HepG2 (cell line): ENCODE results near the gene CD68. TPM values are rescaled to one million over a fixed set of nuclear protein-coding genes. Genes with fewer than 3 reads are reported as not detected.

Experiments used
- ATAC-seq: fragments of 200-7000 bp; cut with Tn5 transposase; 3 replicates; pipeline ENCODE4 v1.9.1; 2020; ENCODE audit warnings: mild to moderate bottlenecking, moderate library complexity
- BruUV-seq: library from RNA; stranded (reverse); fragments of 400-500 nt; replicated peaks from 2 replicates; lab custom pipeline; 2021; lab: Mats Ljungman, UMichigan
- CTCF ChIA-PET: fragments of 300-600 bp; formaldehyde crosslinking; extraction: SDS; loops from one replicate; lab custom pipeline; 2021; ENCODE audit warnings: low total read pairs, inconsistent platforms, low intra/inter-chr PET ratio; lab: Yijun Ruan, JAX
- POLR2A ChIA-PET: fragments of 350-600 bp; sonication (Branson Sonifier 250); formaldehyde crosslinking; loops from one replicate; lab custom pipeline; 2020; ENCODE audit warnings: antibody characterized with exemption, inconsistent platforms; lab: Yijun Ruan, JAX
- DNase-seq: peaks from one replicate; pipeline ENCODE4 v3.0.0-alpha.2; 2015; ENCODE audit warnings: low spot score
- FAIRE-seq: peaks from 3 replicates; lab custom pipeline; 2011; peaks lifted over from hg19 to GRCh38; lab: Jason Lieb, UNC
- H2AFZ ChIP-seq: one replicate; pipeline ENCODE4 v1.6.1; 2011; ENCODE audit warnings: low read length, inconsistent platforms
- H3K27ac ChIP-seq: fragments of 300-600 bp; 3 replicates; pipeline ENCODE4 v1.8.0; 2011; ENCODE audit warnings: mixed run types, mild to moderate bottlenecking, mixed read lengths, low read length, inconsistent platforms; ENCODE audit not compliant: insufficient read depth; ENCODE audit errors: extremely low read length
- H3K27me3 ChIP-seq, 2 experiments: fragments of 200-600 bp in 1 of 2; 2 replicates in 1 of 2; 3 replicates in 1 of 2; pipeline versions ENCODE4 v1.6.0 to v1.8.0; 2011; ENCODE audit warnings: low read length in 2 of 2, mild to moderate bottlenecking in 2 of 2, moderate library complexity in 2 of 2, inconsistent platforms in 1 of 2; ENCODE audit not compliant: insufficient read depth in 2 of 2, control insufficient read depth in 1 of 2
- H3K36me3 ChIP-seq, 2 experiments: fragments of 200-600 bp in 1 of 2; replicated peaks in 1 of 2; 2 replicates in 1 of 2; 3 replicates in 1 of 2; pipeline versions ENCODE4 v1.5.1 to v1.8.0; 2011; ENCODE audit warnings: low read length in 2 of 2, inconsistent platforms in 1 of 2; ENCODE audit not compliant: insufficient read depth in 2 of 2, control insufficient read depth in 1 of 2
- H3K4me1 ChIP-seq: 2 replicates; pipeline ENCODE4 v1.5.1; 2012; ENCODE audit warnings: low read length, inconsistent platforms; ENCODE audit not compliant: insufficient read depth
- H3K4me2 ChIP-seq: 2 replicates; pipeline ENCODE4 v1.6.0; 2011; ENCODE audit warnings: low read depth, low read length, inconsistent platforms
- H3K4me3 ChIP-seq, 3 experiments: fragments of 200-600 bp in 1 of 3; sonication (generic), shearing (Covaris generic) in 1 of 3; replicated peaks in 1 of 3; 2 replicates each; pipeline ENCODE4 v1.5.1; 2011 to 2016; ENCODE audit warnings: low read length in 3 of 3, inconsistent platforms in 2 of 3, low read depth in 2 of 3, mild to moderate bottlenecking in 2 of 3, control low read depth in 1 of 3, mixed read lengths in 1 of 3; ENCODE audit not compliant: insufficient read depth in 1 of 3
- H3K79me2 ChIP-seq: one replicate; pipeline ENCODE4 v1.6.1; 2011; ENCODE audit warnings: low read length, inconsistent platforms; ENCODE audit not compliant: insufficient read depth
- H3K9ac ChIP-seq: 2 replicates; pipeline ENCODE4 v1.6.0; 2011; ENCODE audit warnings: mild to moderate bottlenecking, low read depth, low read length, inconsistent platforms; ENCODE audit not compliant: insufficient read depth
- H3K9me3 ChIP-seq: 2 replicates; pipeline ENCODE4 v1.5.1; 2012; ENCODE audit warnings: mild to moderate bottlenecking, low read length
- H4K20me1 ChIP-seq: 2 replicates; pipeline ENCODE4 v1.6.0; 2011; ENCODE audit warnings: inconsistent platforms, mild to moderate bottlenecking, low read length, moderate library complexity; ENCODE audit not compliant: insufficient read depth
- AGO2 ChIP-seq: fragments of 200-400 bp; formaldehyde crosslinking; optimal IDR thresholded peaks from 2 replicates; pipeline ENCODE3; 2017; ENCODE audit warnings: mild to moderate bottlenecking, low read depth, low read length, moderate library complexity
- ATAD3A ChIP-seq: sonication (generic); formaldehyde crosslinking; IDR thresholded peaks from 2 replicates; pipeline ENCODE4 v1.4.0; 2020; ENCODE audit warnings: missing genetic modification reagents
- CC2D1A ChIP-seq: sonication (generic); formaldehyde crosslinking; IDR thresholded peaks from 2 replicates; pipeline ENCODE4 v1.8.1; 2023; ENCODE audit warnings: mild to moderate bottlenecking, missing genetic modification reagents
- CENPX ChIP-seq: sonication (generic); formaldehyde crosslinking; IDR thresholded peaks from 2 replicates; pipeline ENCODE4 v1.9.0; 2021; ENCODE audit warnings: mild to moderate bottlenecking, missing genetic modification reagents, moderate library complexity
- LCORL ChIP-seq, 2 experiments: fragments of 450-650 bp in 1 of 2; sonication (generic) in 1 of 2; formaldehyde crosslinking in 1 of 2; IDR thresholded peaks; 2 replicates each; pipeline versions ENCODE4 v1.5.0 to v1.6.1; 2017 to 2020; ENCODE audit warnings: antibody characterized with exemption in 1 of 2, missing genetic modification reagents in 1 of 2
- MZF1 ChIP-seq: sonication (generic); formaldehyde crosslinking; IDR thresholded peaks from 2 replicates; pipeline ENCODE4 v1.8.1; 2023; ENCODE audit warnings: mild to moderate bottlenecking, missing genetic modification reagents, borderline replicate concordance
- NFYB ChIP-seq: sonication (generic); formaldehyde crosslinking; IDR thresholded peaks from 2 replicates; pipeline ENCODE4 v1.4.0; 2020; ENCODE audit warnings: missing genetic modification reagents
- ONECUT2 ChIP-seq: sonication (generic); formaldehyde crosslinking; IDR thresholded peaks from 2 replicates; pipeline ENCODE4 v1.4.0; 2020; ENCODE audit warnings: missing genetic modification reagents
- PAWR ChIP-seq: sonication (generic); formaldehyde crosslinking; IDR thresholded peaks from 2 replicates; pipeline ENCODE4 v1.4.0; 2020; ENCODE audit warnings: missing genetic modification reagents, mild to moderate bottlenecking, borderline replicate concordance
- SP1 ChIP-seq, 2 experiments: fragments of 450-650 bp in 1 of 2; sonication (generic) in 1 of 2; formaldehyde crosslinking in 1 of 2; IDR thresholded peaks; 2 replicates each; pipeline versions ENCODE4 v1.4.0 to v1.6.1; 2016 to 2020; ENCODE audit warnings: missing genetic modification reagents in 1 of 2
- TMF1 ChIP-seq: sonication (generic); formaldehyde crosslinking; IDR thresholded peaks from 2 replicates; pipeline ENCODE4 v1.8.1; 2022; ENCODE audit warnings: low read depth, missing genetic modification reagents
- ZEB1 ChIP-seq: IDR thresholded peaks from 2 replicates; pipeline ENCODE4 v1.6.1; 2012; ENCODE audit warnings: mild to moderate bottlenecking, low read depth, inconsistent platforms; ENCODE audit not compliant: insufficient replicate concordance
- ZFP36 ChIP-seq: fragments of 150-350 bp; IDR thresholded peaks from 2 replicates; pipeline ENCODE4 v1.6.1; 2018; ENCODE audit warnings: borderline replicate concordance, low read length, low read depth; ENCODE audit not compliant: partially characterized antibody
- ZNF7 ChIP-seq: IDR thresholded peaks from 2 replicates; pipeline ENCODE4 v1.6.1; 2016; ENCODE audit warnings: missing biosample characterization, missing genetic modification reagents
- WGBS: methylation state at CpG from one replicate; pipeline ENCODE4 v1.1.6; 2017; ENCODE audit warnings: low lambda C conversion rate; 5-methylcytosine and 5-hydroxymethylcytosine counted together
- in situ Hi-C: cut with HindIII; loops from 2 replicates; pipeline ENCODE4 v1.10.0; 2017; ENCODE audit warnings: low pct_unique_long_range_greater_than_20kb; ENCODE audit not compliant: extremely low pct_ligation_motif_present
- intact Hi-C: fragments of 100-400 bp; cut with micrococcal nuclease; formaldehyde crosslinking; loops from one replicate; pipeline ENCODE4 v1.10.0; 2022; ENCODE audit not compliant: unreplicated experiment
- polyA plus RNA-seq, 8 experiments: library from polyadenylated mRNA; depleted of rRNA in 3 of 8; stranded (reverse) in 7 of 8; unstranded in 1 of 8; fragments of >200 nt; fragmentation: Illumina TruSeq in 4 of 8; extraction: Trizol in 4 of 8; gene quantifications; 2 replicates each; pipeline versions ENCODE4 v1.2.1 to v1.2.3, GENCODE V29; 2011 to 2016; ENCODE audit warnings: low read depth in 4 of 8, missing spikeins in 1 of 8, mixed read lengths in 1 of 8; ENCODE audit not compliant: insufficient read depth in 1 of 8
- total RNA-seq, 5 experiments: library from RNA; depleted of rRNA; stranded (reverse); fragments of >200 nt; fragmentation: Illumina TruSeq; extraction: Trizol; gene quantifications; 2 replicates each; pipeline ENCODE4 v1.2.3, GENCODE V29; 2016; ENCODE audit warnings: low read depth in 1 of 5
- TF ChIP-seq, protein P1 (sequence below): sonication (generic); formaldehyde crosslinking; IDR thresholded peaks from 2 replicates; pipeline ENCODE4 v1.8.0; 2022; ENCODE audit warnings: mild to moderate bottlenecking, missing genetic modification reagents; ENCODE audit not compliant: insufficient replicate concordance
- TF ChIP-seq, protein P2 (sequence below): sonication (generic); formaldehyde crosslinking; IDR thresholded peaks from 2 replicates; pipeline ENCODE4 v1.4.0; 2020; ENCODE audit warnings: missing genetic modification reagents

Gene CD68
- total and polyA plus RNA-seq, 2 of the 13 experiments (the other 11 are each of a cell fraction or from before 2014, with no cell fraction given): 10.3 to 104 TPM

DNA sequence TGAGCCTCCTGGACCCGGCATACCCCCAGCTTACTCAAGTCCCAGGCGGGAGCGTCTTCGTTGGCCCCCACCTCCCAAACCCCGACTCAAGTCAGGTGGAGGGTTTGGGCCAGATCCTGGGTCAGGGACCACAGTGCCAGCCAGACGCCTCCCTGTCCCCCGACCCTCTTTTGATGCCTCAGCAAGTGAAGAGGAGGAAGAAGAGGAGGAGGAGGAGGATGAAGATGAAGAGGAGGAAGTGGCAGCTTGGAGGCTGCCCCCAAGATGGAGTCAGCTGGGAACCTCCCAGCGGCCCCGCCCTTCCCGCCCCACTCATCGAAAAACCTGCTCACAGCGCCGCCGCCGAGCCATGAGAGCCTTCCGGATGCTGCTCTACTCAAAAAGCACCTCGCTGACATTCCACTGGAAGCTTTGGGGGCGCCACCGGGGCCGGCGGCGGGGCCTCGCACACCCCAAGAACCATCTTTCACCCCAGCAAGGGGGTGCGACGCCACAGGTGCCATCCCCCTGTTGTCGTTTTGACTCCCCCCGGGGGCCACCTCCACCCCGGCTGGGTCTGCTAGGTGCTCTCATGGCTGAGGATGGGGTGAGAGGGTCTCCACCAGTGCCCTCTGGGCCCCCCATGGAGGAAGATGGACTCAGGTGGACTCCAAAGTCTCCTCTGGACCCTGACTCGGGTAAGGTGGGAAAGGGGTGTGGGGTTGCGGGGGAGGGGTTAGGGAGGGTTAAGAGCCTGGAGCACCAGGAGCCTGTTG, 16.1 kb upstream of the CD68 start:
- no TSS peak for BruUV-seq

DNA sequence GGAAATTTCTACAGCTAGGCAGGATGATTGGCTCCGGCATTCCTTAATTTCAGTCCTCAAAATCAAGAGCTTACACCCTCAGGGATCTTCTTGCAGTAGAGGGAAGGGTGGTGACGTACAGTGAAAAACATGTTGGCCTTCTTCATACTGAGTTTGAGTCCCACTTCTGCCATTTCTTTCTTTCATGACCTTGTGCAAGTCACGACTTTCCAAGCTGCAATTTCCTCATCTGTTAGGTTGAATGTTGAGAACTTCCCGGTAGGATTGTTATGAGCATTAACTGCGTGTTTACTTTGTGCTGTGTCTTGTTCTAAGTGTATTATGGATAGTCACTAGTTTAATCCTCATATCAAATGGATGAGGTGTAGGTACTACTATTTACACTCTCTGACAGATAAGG, 9.9 kb upstream of the CD68 start:
- WGBS: 95% methylated on average over 5 of the region's 5 CpGs
- Histone ChIP-seq H3K4me1 (peaks cover 20% of the 10 kb centered on the region), H3K9me3 (no peaks in the 10 kb centered on the region), H3K27me3 (no peaks in the 10 kb centered on the region; a peak in 1 of 5 replicates), H3K36me3 (peaks cover 10 to 59% of the 10 kb centered on the region in 2 experiments), H4K20me1 (peaks cover 11% of the 10 kb centered on the region), H3K9ac (no peak overlapping the region), H3K4me3 (no peak overlapping the region), H2AFZ (no peak overlapping the region), H3K4me2 (no peak overlapping the region), H3K27ac (no peak overlapping the region), H3K79me2 (peaks cover 25% of the 10 kb centered on the region)
- POLR2A ChIA-PET: interaction anchor here (1.9 kb wide), 1 partner anchor 10 kb away, joined by 6 read pairs; the partner anchor contains the start of gene CD68
- no peak for ATAC-seq
- in situ Hi-C loops (no loop called here), intact Hi-C loops (loop anchor here (10.0 kb wide), 1 partner anchor 215 kb away; the partner anchor contains the start of genes KCTD11 and TMEM95)
- BruUV-seq: no TSS peak
- CTCF ChIA-PET: no interaction called here
- no peak for FAIRE-seq
- no peak for DNase-seq
- TF ChIP-seq, protein P1, sequence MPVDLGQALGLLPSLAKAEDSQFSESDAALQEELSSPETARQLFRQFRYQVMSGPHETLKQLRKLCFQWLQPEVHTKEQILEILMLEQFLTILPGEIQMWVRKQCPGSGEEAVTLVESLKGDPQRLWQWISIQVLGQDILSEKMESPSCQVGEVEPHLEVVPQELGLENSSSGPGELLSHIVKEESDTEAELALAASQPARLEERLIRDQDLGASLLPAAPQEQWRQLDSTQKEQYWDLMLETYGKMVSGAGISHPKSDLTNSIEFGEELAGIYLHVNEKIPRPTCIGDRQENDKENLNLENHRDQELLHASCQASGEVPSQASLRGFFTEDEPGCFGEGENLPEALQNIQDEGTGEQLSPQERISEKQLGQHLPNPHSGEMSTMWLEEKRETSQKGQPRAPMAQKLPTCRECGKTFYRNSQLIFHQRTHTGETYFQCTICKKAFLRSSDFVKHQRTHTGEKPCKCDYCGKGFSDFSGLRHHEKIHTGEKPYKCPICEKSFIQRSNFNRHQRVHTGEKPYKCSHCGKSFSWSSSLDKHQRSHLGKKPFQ: no peak
- TF ChIP-seq TMF1 (no peak), CC2D1A (no peak), NFYB (CRISPR knock-in tag) (no peak), ONECUT2 (CRISPR knock-in tag) (no peak), CENPX (CRISPR knock-in tag) (no peak), PAWR (CRISPR knock-in tag) (no peak), LCORL (IDR thresholded peaks at IDR 0.05) (no peak), LCORL (CRISPR knock-in tag; IDR thresholded peaks at IDR 0.05) (no peak), ATAD3A (no peak), ZEB1 (no peak), ZFP36 (no peak), SP1 (IDR thresholded peaks at IDR 0.05) (no peak), SP1 (CRISPR knock-in tag; IDR thresholded peaks at IDR 0.05) (no peak), MZF1 (CRISPR knock-in tag) (no peak)
- TF ChIP-seq, protein P2, sequence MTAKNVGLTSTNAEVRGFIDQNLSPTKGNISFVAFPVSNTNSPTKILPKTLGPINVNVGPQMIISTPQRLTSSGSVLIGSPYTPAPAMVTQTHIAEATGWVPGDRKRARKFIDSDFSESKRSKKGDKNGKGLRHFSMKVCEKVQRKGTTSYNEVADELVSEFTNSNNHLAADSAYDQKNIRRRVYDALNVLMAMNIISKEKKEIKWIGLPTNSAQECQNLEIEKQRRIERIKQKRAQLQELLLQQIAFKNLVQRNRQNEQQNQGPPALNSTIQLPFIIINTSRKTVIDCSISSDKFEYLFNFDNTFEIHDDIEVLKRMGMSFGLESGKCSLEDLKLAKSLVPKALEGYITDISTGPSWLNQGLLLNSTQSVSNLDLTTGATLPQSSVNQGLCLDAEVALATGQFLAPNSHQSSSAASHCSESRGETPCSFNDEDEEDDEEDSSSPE (CRISPR knock-in tag): no peak

More for the DNA sequence above, 16.1 kb upstream of the CD68 start:
- intact Hi-C loops (loop anchor here (10.0 kb wide), 1 partner anchor 208 kb away; the partner anchor contains the start of genes KCTD11 and TMEM95), in situ Hi-C loops (no loop called here)
- CTCF ChIA-PET: no interaction called here
- Histone ChIP-seq H3K9me3 (no peaks in the 10 kb centered on the region), H3K9ac (peak overlapping the region; percentile 91), H3K79me2 (peaks cover 27% of the 10 kb centered on the region), H3K4me2 (peak overlapping the region; percentile 96; the same call in 1 of the 2 replicates), H3K27me3 (no peaks in the 10 kb centered on the region; a peak in 1 of 5 replicates), H3K27ac (no peak overlapping the region), H3K36me3 (peaks cover 11 to 34% of the 10 kb centered on the region in 2 experiments), H3K4me3 (peak overlapping the region in 2 of 3 experiments; percentile 90 to 92; a peak in 4 of 6 replicates), H3K4me1 (peaks cover 47% of the 10 kb centered on the region), H2AFZ (no peak overlapping the region), H4K20me1 (no peaks in the 10 kb centered on the region)
- no peak for ATAC-seq
- FAIRE-seq: no peak
- POLR2A ChIA-PET: no interaction called here
- DNase-seq: no peak
- 94% methylated on average over 28 of the region's 30 CpGs for WGBS
- no peak for TF ChIP-seq ZNF7 (CRISPR knock-in tag)
- TF ChIP-seq AGO2: peak; percentile 34
